ENCODE measurements around the gene COA3.
A peak's percentile ranks its signal among the peaks of the same experiment; 100 is the strongest.

COA3 gene

DNA sequence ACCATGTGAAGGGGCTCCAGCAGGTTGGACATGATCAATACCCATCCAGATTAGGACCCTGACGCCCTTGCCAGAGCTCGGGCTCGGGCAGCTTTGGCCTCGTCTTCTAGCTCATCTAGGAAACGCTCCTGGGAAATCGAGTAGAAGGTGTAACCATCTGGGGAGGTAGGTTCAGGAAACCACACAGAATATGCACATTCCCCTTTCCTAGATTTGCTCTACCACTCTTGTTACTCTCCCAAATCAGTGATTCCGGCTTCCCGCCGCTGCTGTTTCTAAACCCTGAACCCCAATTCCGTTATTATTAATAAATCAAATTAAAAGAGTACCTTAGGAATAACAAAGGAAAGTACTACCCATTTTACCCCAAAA is 507 bp downstream of the COA3 start:
- no peak for TF ChIP-seq CTCF (IDR thresholded peaks at IDR 0.05; ENCODE audit: control insufficient read depth, extremely low read depth, insufficient read depth)
- H3K4me3 ChIP-seq (ENCODE audit: low read depth, low read length) = peak overlapping the region; percentile 99
- no peak for DNase-seq (ENCODE audit: low read depth)

DNA sequence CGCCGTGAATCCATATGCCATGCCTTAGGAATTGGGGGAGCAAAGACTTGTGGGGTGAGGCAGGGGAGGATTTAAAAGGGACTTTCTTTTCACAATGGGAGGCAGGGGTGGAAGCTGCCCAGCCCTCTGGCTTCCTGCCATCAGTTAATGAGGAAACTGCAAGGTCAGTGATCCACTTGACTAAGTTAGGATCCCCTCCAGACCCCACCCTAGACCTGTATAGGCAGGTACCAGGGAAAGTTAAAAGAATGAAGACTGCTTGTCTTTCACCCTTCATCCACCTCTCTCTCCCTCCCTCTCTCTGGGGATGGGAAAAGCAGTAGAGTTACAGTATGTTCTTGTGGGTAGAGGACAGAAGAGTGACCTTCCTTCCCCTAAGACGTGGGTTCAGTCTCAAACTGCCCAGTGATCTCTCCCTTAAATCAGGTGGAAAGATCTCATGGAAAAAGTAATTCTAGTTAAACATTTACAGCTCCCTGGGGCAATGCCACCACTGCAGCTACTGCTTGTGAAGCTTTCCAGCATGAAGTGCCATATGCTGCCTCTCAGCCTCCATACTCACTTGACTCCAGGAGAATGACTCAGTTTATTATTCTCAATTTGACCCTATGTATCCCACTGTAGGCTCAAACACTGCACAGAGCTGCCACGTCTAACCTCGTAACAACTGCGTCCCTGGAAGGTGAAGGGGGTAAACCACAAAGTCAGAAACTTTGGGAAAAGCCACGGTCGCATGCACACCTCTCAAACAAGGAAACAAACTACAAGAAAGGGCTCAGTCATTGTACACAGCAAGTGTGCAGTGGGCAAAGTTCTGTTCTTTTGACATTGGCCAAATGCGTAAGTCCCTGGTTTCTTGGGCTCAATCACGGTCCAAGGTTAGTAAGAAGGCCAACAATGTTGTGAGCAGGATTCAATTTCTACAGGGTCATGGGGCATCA is 1.2 kb downstream of the COA3 start:
- H3K4me3 ChIP-seq (ENCODE audit: low read depth, low read length) = peak overlapping the region; percentile 99
- no peak for TF ChIP-seq CTCF (IDR thresholded peaks at IDR 0.05; ENCODE audit: control insufficient read depth, extremely low read depth, insufficient read depth)
- DNase-seq (ENCODE audit: low read depth) = no peak

- H3K4me3 ChIP-seq (ENCODE audit: low read depth, low read length) = no peak overlapping the region
- no peak for TF ChIP-seq CTCF (IDR thresholded peaks at IDR 0.05; ENCODE audit: control insufficient read depth, extremely low read depth, insufficient read depth)
- DNase-seq (ENCODE audit: low read depth) = no peak
Measured at GRCh38 chr17:42796066-42796758, 2.3 kb downstream of the COA3 start.

DNA sequence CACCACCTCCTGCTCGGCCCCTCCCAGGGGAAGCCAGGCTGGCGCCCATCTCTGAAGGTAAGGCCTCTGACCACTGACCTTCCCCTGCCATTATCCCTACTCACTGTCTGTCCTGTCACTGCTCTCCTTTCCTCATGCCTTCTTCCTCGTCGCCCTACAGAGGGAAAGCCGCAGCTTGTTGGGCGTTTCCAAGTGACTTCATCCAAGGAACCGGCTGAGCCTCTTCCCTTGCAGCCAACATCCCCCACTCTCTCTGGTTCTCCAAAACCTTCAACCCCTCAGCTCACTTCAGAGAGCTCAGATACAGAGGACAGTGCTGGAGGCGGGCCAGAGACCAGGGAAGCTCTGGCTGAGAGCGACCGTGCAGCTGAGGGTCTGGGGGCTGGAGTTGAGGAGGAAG is 3.0 kb downstream of the COA3 start:
- no peak for TF ChIP-seq CTCF (IDR thresholded peaks at IDR 0.05; ENCODE audit: control insufficient read depth, extremely low read depth, insufficient read depth)
- no peak overlapping the region for H3K4me3 ChIP-seq (ENCODE audit: low read depth, low read length)
- no peak for DNase-seq (ENCODE audit: low read depth)

- no peak for DNase-seq (ENCODE audit: low read depth)
- no peak overlapping the region for H3K4me3 ChIP-seq (ENCODE audit: low read depth, low read length)
- TF ChIP-seq CTCF (IDR thresholded peaks at IDR 0.05; ENCODE audit: control insufficient read depth, extremely low read depth, insufficient read depth) = no peak
Measured at GRCh38 chr17:42795061-42795460, 3.4 kb downstream of the COA3 start.

DNA sequence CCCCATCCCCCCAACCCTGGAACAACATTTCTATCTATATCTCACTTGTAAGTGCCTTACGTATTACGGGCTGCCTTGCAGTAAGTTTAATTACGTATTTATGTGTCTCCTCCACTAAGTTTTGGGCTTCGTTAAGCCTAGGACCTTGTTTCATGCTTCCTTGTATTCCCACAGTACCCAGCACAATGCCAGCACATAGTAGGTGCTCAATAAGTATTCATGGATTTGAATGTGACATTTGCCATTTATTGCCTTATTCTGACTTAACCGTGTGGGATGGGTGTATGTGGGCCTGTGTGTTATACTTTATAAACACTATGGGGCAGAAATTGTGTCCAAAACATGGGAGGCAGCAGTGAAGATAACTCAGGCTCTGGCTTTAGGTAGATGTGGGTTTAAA is 6.0 kb downstream of the COA3 start:
- TF ChIP-seq CTCF (IDR thresholded peaks at IDR 0.05; ENCODE audit: control insufficient read depth, extremely low read depth, insufficient read depth) = no peak
- H3K4me3 ChIP-seq (ENCODE audit: low read depth, low read length) = no peak overlapping the region
- no peak for DNase-seq (ENCODE audit: low read depth)

Data from LNCaP clone FGC (cell line).